Tibial artery (tissue), 4 donors: ENCODE measurements around the gene UBE3B.

ENCODE experiments used
- DNase-seq, 2 donors: peaks; one replicate each; pipeline ENCODE4 v3.0.0-alpha.2; 2019
- H3K27ac ChIP-seq, 2 donors: fragments of 200-600 bp; sonication (generic) in 1 of 2; 1 replicate in 1 of 2; 2 replicates in 1 of 2; pipeline ENCODE4 v1.5.1; 2018 to 2019; ENCODE audit warnings: mild to moderate bottlenecking in 1 of 2
- H3K27me3 ChIP-seq, 2 donors: fragments of 200-600 bp; sonication (generic) in 1 of 2; one replicate each; pipeline versions ENCODE4 v1.5.1 to v1.6.0; 2016 to 2019
- H3K36me3 ChIP-seq, 3 donors: fragments of 200-600 bp; sonication (generic) in 2 of 3; one replicate each; pipeline ENCODE4 v1.5.1; 2016 to 2019; ENCODE audit warnings: mild to moderate bottlenecking in 2 of 3
- H3K4me1 ChIP-seq, 4 donors: fragments of 200-600 bp; sonication (generic) in 2 of 4; 1 replicate in 3 of 4; 2 replicates in 1 of 4; pipeline ENCODE4 v1.5.1; 2016 to 2019
- H3K4me3 ChIP-seq, 2 donors: fragments of 200-600 bp; sonication (generic) in 1 of 2; 1 replicate in 1 of 2; 2 replicates in 1 of 2; pipeline ENCODE4 v1.5.1; 2018 to 2019; ENCODE audit warnings: mild to moderate bottlenecking in 2 of 2
- H3K9me3 ChIP-seq, 3 donors: fragments of 200-600 bp; sonication (generic) in 1 of 3; one replicate each; pipeline ENCODE4 v1.5.1; 2016 to 2019
- CTCF ChIP-seq, 2 experiments: fragments of 200-600 bp in 1 of 2; fragments of 450-650 bp in 1 of 2; IDR thresholded peaks; one replicate each; pipeline ENCODE4 v1.5.1; 2017 to 2019; ENCODE audit warnings: antibody characterized with exemption in 2 of 2, mild to moderate bottlenecking in 1 of 2, moderate library complexity in 1 of 2
- intact Hi-C: fragments of 100-400 bp; cut with DNase I; formaldehyde crosslinking; loops from one replicate; pipeline ENCODE4 v1.15.0; 2023; ENCODE audit warnings: low total_unique reads

Gene UBE3B

GRCh38 chr12:109567967-109568366 lies 90.5 kb downstream of the UBE3B start:
- Histone ChIP-seq H3K4me3 (no peak overlapping the region), H3K27ac (no peak overlapping the region), H3K4me1 (peaks cover 0 to 9% (median 6%) of the 10 kb centered on the region in 4 donors), H3K36me3 (peaks cover 11 to 86% (median 58%) of the 10 kb centered on the region in 3 donors), H3K27me3 (no peaks in the 10 kb centered on the region), H3K9me3 (no peaks in the 10 kb centered on the region)
- DNase-seq, result no peak
- TF ChIP-seq CTCF (IDR thresholded peaks at IDR 0.05), result no peak
- intact Hi-C loops, result no loop called here

GRCh38 chr12:109568486-109568885 lies 91.1 kb downstream of the UBE3B start:
- peaks cover 0 to 9% (median 8%) of the 10 kb centered on the region in 4 donors for H3K4me1 ChIP-seq
- no peaks in the 10 kb centered on the region for H3K27me3 ChIP-seq
- H3K9me3 ChIP-seq, result no peaks in the 10 kb centered on the region
- no peak overlapping the region for H3K27ac ChIP-seq
- DNase-seq, result no peak
- H3K36me3 ChIP-seq, result peaks cover 11 to 81% (median 53%) of the 10 kb centered on the region in 3 donors
- intact Hi-C loops, result no loop called here
- TF ChIP-seq CTCF (IDR thresholded peaks at IDR 0.05), result no peak
- H3K4me3 ChIP-seq, result no peak overlapping the region

- no peaks in the 10 kb centered on the region for H3K27me3 ChIP-seq
- no peak overlapping the region for H3K4me3 ChIP-seq
- H3K4me1 ChIP-seq, result peaks cover 0 to 20% (median 19%) of the 10 kb centered on the region in 4 donors
- H3K36me3 ChIP-seq, result peaks cover 16 to 61% (median 22%) of the 10 kb centered on the region in 3 donors
- TF ChIP-seq CTCF (IDR thresholded peaks at IDR 0.05), result no peak
- no peaks in the 10 kb centered on the region for H3K9me3 ChIP-seq
- intact Hi-C loops, result loop anchor here (5.0 kb wide), 1 partner anchor 425 kb away; the partner anchor contains the start of genes ANKRD13A and GIT2
- H3K27ac ChIP-seq, result peak overlapping the region in 1 of 2 donors; percentile 78
- no peak for DNase-seq
Measured at GRCh38 chr12:109571773-109572505, 94.5 kb downstream of the UBE3B start.

- H3K27me3 ChIP-seq, result no peaks in the 10 kb centered on the region
- intact Hi-C loops, result loop anchor here (5.0 kb wide), 1 partner anchor 425 kb away; the partner anchor contains the start of genes ANKRD13A and GIT2
- TF ChIP-seq CTCF (IDR thresholded peaks at IDR 0.05), result no peak
- DNase-seq, result no peak
- H3K4me3 ChIP-seq, result peak overlapping the region; percentile 73 to 96
- H3K27ac ChIP-seq, result peak overlapping the region; percentile 78 to 83
- no peaks in the 10 kb centered on the region for H3K9me3 ChIP-seq
- H3K36me3 ChIP-seq, result peaks cover 16 to 61% (median 23%) of the 10 kb centered on the region in 3 donors
- H3K4me1 ChIP-seq, result peaks cover 0 to 20% (median 19%) of the 10 kb centered on the region in 4 donors
Measured at GRCh38 chr12:109572506-109572845, 95.0 kb downstream of the UBE3B start.

- Histone ChIP-seq H3K9me3 (no peaks in the 10 kb centered on the region), H3K4me1 (peaks cover 0 to 20% (median 19%) of the 10 kb centered on the region in 4 donors), H3K4me3 (peak within 1 kb of the TSS; percentile 73 to 96), H3K36me3 (peaks cover 18 to 61% (median 23%) of the 10 kb centered on the region in 3 donors), H3K27ac (peak within 1 kb of the TSS; percentile 78 to 83), H3K27me3 (no peaks in the 10 kb centered on the region)
- peak; percentile 99 to 100 for DNase-seq
- intact Hi-C loops, result loop anchor here (5.0 kb wide), 1 partner anchor 424 kb away; the partner anchor contains the start of genes ANKRD13A and GIT2
- no peak for TF ChIP-seq CTCF (IDR thresholded peaks at IDR 0.05)
Measured at GRCh38 chr12:109573029-109573913, 95.8 kb downstream of the UBE3B start, which contains the start of the genes MMAB and MVK. Gene MMAB (minus strand): TSS chr12:109573504. CDS start chr12:109573480, 24 bp downstream. Gene MVK (plus strand): TSS chr12:109573794. CDS start chr12:109574823, 1,029 bp downstream.
